PC-3 (cell line): ENCODE results near the gene GALK2.

Experiments
- CTCF ChIP-seq: fragments of 300-600 bp; sonication (generic); conservative IDR thresholded peaks from 2 replicates; pipeline ENCODE4 v1.5.1; 2017; ENCODE audit warnings: antibody characterized with exemption, low read depth, mild to moderate bottlenecking, low read length
- EZH2phosphoT487 ChIP-seq: fragments of 300-600 bp; sonication (generic); IDR thresholded peaks from 2 replicates; pipeline ENCODE4 v1.6.1; 2018; ENCODE audit warnings: mild to moderate bottlenecking, antibody characterized with exemption, low read length, borderline replicate concordance

GRCh38 chr15:49306551-49306950, 136.5 kb downstream of the GALK2 start:
- TF ChIP-seq CTCF, result no peak
- no peak for TF ChIP-seq EZH2phosphoT487
